MM.1S (cell line): ENCODE measurements around the gene ACAP1.
"Not testable (repeated sequence)": the region's sequence is repeated elsewhere in the genome, so short reads cannot be mapped to it uniquely, and the experiment has no call there.

Experiments used
- DNase-seq: peaks from one replicate; pipeline ENCODE4 v3.0.0-alpha.2; 2015
- H2AFZ ChIP-seq: fragments of 300-600 bp; sonication (generic); 2 replicates; pipeline ENCODE4 v1.6.0; 2016; ENCODE audit warnings: antibody characterized with exemption, low read length
- H3F3A ChIP-seq: fragments of 300-600 bp; sonication (generic); 2 replicates; pipeline ENCODE4 v1.6.1; 2016; ENCODE audit warnings: mild to moderate bottlenecking, antibody characterized with exemption, low read length, moderate library complexity, mixed read lengths; ENCODE audit not compliant: insufficient read depth
- H3K27ac ChIP-seq: fragments of 300-600 bp; sonication (generic); 2 replicates; pipeline ENCODE4 v1.5.1; 2016; ENCODE audit warnings: mild to moderate bottlenecking, low read length
- H3K27me3 ChIP-seq: fragments of 300-600 bp; sonication (generic); replicated peaks from 2 replicates; pipeline ENCODE4 v1.6.0; 2016; ENCODE audit warnings: low read length; ENCODE audit not compliant: insufficient read depth
- H3K36me3 ChIP-seq: fragments of 300-600 bp; sonication (generic); replicated peaks from 2 replicates; pipeline ENCODE4 v1.6.1; 2016; ENCODE audit warnings: mild to moderate bottlenecking, low read length, mixed read lengths; ENCODE audit not compliant: insufficient read depth
- H3K4me1 ChIP-seq: fragments of 300-600 bp; sonication (generic); 2 replicates; pipeline ENCODE4 v1.6.1; 2016; ENCODE audit warnings: low read length, mixed read lengths
- H3K4me2 ChIP-seq: fragments of 300-600 bp; sonication (generic); 2 replicates; pipeline ENCODE4 v1.6.0; 2016; ENCODE audit warnings: low read depth, low read length
- H3K4me3 ChIP-seq: fragments of 300-600 bp; sonication (generic); 2 replicates; pipeline ENCODE4 v1.5.1; 2016; ENCODE audit warnings: low read length, mixed read lengths
- H3K79me2 ChIP-seq: fragments of 300-600 bp; sonication (generic); 2 replicates; pipeline ENCODE4 v1.6.1; 2016; ENCODE audit warnings: mixed run types, low read length, mixed read lengths
- H3K9ac ChIP-seq: fragments of 300-600 bp; sonication (generic); 2 replicates; pipeline ENCODE4 v1.6.1; 2016; ENCODE audit warnings: low read length, mixed read lengths
- H3K9me2 ChIP-seq: fragments of 300-600 bp; sonication (generic); replicated peaks from 2 replicates; pipeline ENCODE4 v1.6.1; 2016; ENCODE audit warnings: mild to moderate bottlenecking, low read length, mixed read lengths; ENCODE audit not compliant: insufficient read depth
- H3K9me3 ChIP-seq: fragments of 300-600 bp; sonication (generic); replicated peaks from 2 replicates; pipeline ENCODE4 v1.6.1; 2016; ENCODE audit warnings: mild to moderate bottlenecking, low read length, mixed read lengths; ENCODE audit not compliant: insufficient read depth
- H4K20me1 ChIP-seq: fragments of 300-600 bp; sonication (generic); 2 replicates; pipeline ENCODE4 v1.6.1; 2016; ENCODE audit warnings: mild to moderate bottlenecking, low read length, moderate library complexity, mixed read lengths; ENCODE audit not compliant: insufficient read depth
- EZH2 ChIP-seq: fragments of 300-600 bp; sonication (generic); optimal IDR thresholded peaks from 2 replicates; pipeline ENCODE3; 2017; ENCODE audit warnings: low read depth, mild to moderate bottlenecking, antibody characterized with exemption, low read length, mixed read lengths
- EZH2phosphoT487 ChIP-seq: fragments of 300-600 bp; sonication (generic); IDR thresholded peaks from 2 replicates; pipeline ENCODE4 v1.6.1; 2018; ENCODE audit warnings: antibody characterized with exemption, low read length
- TF ChIP-seq, protein P1 (sequence below): fragments of 300-600 bp; sonication (generic); IDR thresholded peaks from 2 replicates; pipeline ENCODE4 v1.5.1; 2016; ENCODE audit warnings: antibody characterized with exemption, low read length, mixed read lengths

ACAP1 gene

DNA sequence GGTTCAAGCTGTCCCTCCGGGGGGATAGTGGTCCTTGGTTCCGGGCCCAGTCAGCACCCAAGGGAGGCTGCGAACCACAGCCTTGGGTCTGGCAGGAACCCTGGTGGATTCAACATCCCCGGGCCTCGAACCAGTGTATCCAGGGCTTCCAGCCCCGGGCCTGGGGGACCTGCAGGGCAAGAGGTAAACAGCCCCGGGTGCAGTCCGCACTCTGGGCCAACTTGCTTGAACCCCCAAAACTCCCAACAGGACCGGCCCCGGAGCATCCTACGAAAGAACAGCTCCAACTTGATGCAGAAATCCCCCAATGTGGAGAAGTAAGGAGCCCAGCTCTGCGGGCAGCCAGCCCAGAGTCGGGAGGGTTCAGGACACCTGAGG lies 5.7 kb upstream of the ACAP1 start:
- H3K27me3 ChIP-seq, result no peaks in the 10 kb centered on the region
- no peak for DNase-seq
- H3K9ac ChIP-seq, result peak overlapping the region; percentile 35; the same call in 1 of the 2 replicates
- no peak overlapping the region for H3K27ac ChIP-seq
- peaks cover 18% of the 10 kb centered on the region for H3K79me2 ChIP-seq
- no peaks in the 10 kb centered on the region for H4K20me1 ChIP-seq
- H3K4me3 ChIP-seq, result peak overlapping the region; percentile 98
- H2AFZ ChIP-seq, result peak overlapping the region; percentile 93
- peaks cover 19% of the 10 kb centered on the region for H3K4me1 ChIP-seq
- TF ChIP-seq EZH2 (no peak), EZH2phosphoT487 (no peak)
- TF ChIP-seq, protein P1, sequence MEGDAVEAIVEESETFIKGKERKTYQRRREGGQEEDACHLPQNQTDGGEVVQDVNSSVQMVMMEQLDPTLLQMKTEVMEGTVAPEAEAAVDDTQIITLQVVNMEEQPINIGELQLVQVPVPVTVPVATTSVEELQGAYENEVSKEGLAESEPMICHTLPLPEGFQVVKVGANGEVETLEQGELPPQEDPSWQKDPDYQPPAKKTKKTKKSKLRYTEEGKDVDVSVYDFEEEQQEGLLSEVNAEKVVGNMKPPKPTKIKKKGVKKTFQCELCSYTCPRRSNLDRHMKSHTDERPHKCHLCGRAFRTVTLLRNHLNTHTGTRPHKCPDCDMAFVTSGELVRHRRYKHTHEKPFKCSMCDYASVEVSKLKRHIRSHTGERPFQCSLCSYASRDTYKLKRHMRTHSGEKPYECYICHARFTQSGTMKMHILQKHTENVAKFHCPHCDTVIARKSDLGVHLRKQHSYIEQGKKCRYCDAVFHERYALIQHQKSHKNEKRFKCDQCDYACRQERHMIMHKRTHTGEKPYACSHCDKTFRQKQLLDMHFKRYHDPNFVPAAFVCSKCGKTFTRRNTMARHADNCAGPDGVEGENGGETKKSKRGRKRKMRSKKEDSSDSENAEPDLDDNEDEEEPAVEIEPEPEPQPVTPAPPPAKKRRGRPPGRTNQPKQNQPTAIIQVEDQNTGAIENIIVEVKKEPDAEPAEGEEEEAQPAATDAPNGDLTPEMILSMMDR, result no peak
- peaks cover 9% of the 10 kb centered on the region for H3F3A ChIP-seq
- no peaks in the 10 kb centered on the region for H3K36me3 ChIP-seq
- H3K4me2 ChIP-seq, result peak overlapping the region; percentile 82
- no peaks in the 10 kb centered on the region for H3K9me2 ChIP-seq
- no peaks in the 10 kb centered on the region for H3K9me3 ChIP-seq

DNA sequence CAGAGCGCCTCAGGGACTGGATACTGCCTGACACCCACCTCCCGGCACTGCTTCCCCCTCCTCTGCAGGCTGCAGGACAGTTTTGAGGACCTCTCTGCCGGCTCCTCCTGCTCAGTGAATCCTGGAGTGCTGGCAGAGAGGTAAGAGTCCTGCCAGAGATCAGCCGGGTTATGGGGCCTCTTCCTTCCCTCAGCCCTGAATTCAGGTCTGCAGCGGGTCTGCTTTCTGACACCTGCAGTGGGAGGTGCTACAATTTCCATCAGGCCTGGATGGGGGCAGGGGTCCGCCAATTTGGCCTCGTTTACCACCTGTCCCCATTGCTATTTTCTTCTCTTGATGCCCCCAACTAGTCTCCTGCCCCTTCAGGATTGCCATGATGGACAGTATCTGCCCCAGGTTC lies 4.2 kb upstream of the ACAP1 start:
- no peak overlapping the region for H3K4me3 ChIP-seq
- H3K9me2 ChIP-seq, result no peaks in the 10 kb centered on the region
- H3K79me2 ChIP-seq, result peaks cover 27% of the 10 kb centered on the region
- peak overlapping the region; percentile 38; the same call in 1 of the 2 replicates for H3K4me2 ChIP-seq
- H3K4me1 ChIP-seq, result peaks cover 22% of the 10 kb centered on the region
- peak overlapping the region; percentile 14; the same call in 1 of the 2 replicates for H2AFZ ChIP-seq
- no peaks in the 10 kb centered on the region for H3K9me3 ChIP-seq
- H4K20me1 ChIP-seq, result no peaks in the 10 kb centered on the region
- no peaks in the 10 kb centered on the region for H3K36me3 ChIP-seq
- H3F3A ChIP-seq, result peaks cover 9% of the 10 kb centered on the region
- H3K27ac ChIP-seq, result peak overlapping the region; percentile 19; the same call in 1 of the 2 replicates
- no peak for DNase-seq
- H3K27me3 ChIP-seq, result no peaks in the 10 kb centered on the region
- TF ChIP-seq EZH2phosphoT487 (no peak), EZH2 (no peak)
- no peak overlapping the region for H3K9ac ChIP-seq

DNA sequence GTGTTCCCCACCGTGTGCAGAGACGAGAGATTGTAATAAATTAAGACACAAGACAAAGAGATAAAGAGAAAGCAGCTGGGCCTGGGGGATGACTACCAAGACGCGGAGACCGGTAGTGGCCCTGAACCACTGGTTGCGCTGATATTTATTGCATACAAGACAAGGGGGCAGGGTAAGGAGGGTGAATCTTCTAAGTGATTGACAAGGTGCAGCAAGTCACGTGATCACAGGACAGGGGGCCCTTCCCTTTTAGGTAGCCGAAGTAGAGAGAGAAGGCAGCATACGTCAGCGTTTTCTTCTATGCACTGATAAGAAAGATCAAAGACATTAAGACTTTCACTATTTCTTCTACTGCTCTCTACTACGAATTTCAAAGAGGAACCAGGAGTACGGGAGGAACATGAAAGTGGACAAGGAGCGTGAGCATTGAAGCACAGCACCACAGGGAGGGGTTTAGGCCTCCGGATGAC lies 3.7 kb upstream of the ACAP1 start:
- not testable (repeated sequence) for H3K9ac ChIP-seq, H3K9me2 ChIP-seq, H3K9me3 ChIP-seq, H3K36me3 ChIP-seq, H3F3A ChIP-seq, H3K4me3 ChIP-seq, H3K27me3 ChIP-seq, H4K20me1 ChIP-seq
- Histone ChIP-seq H3K27ac (peak overlapping the region; percentile 19; the same call in 1 of the 2 replicates), H2AFZ (peak overlapping the region; percentile 14; the same call in 1 of the 2 replicates), H3K79me2 (peaks cover 27% of the 10 kb centered on the region), H3K4me1 (peaks cover 22% of the 10 kb centered on the region), H3K4me2 (peak overlapping the region; percentile 38; the same call in 1 of the 2 replicates)
- peak; percentile 59 for DNase-seq

DNA sequence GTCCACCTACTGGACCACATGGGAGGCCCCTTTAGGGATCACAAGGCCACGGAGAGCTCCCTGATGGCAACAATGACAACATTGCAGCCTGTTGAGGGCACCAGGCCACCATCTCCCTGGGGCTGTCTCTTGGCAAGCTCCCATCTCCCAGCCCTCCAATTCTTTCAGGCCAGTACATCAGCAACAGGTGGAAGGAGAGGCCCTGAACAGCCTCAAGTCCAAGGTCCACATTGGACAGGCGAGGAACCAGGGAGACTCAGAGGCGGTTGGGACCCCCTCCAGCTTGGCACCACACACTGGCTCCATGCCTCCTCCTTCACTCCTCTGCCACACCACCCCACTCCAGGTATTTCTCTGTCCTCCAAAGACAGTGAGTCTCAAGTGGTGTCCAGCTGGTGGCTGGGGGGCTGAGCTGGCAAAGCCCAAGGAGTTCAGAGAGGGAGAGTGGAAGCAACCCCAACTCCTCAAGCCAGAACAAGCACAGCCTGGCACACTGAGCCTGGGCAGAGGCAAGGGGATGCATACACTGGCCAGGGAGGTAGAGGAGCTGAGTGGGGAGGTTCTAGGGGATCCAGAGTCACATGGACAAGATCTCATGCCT lies 1.3 kb upstream of the ACAP1 start:
- Histone ChIP-seq H3K9me2 (no peaks in the 10 kb centered on the region), H4K20me1 (no peaks in the 10 kb centered on the region), H3K4me3 (no peak overlapping the region), H3K27ac (no peak overlapping the region), H3K36me3 (no peaks in the 10 kb centered on the region), H2AFZ (no peak overlapping the region), H3F3A (peaks cover 12% of the 10 kb centered on the region), H3K4me1 (peaks cover 16% of the 10 kb centered on the region), H3K9me3 (no peaks in the 10 kb centered on the region), H3K4me2 (no peak overlapping the region), H3K27me3 (no peaks in the 10 kb centered on the region), H3K9ac (no peak overlapping the region), H3K79me2 (peaks cover 24% of the 10 kb centered on the region)
- TF ChIP-seq EZH2phosphoT487, result no peak
- TF ChIP-seq, protein P1, result no peak
- TF ChIP-seq EZH2, result no peak
- no peak for DNase-seq

DNA sequence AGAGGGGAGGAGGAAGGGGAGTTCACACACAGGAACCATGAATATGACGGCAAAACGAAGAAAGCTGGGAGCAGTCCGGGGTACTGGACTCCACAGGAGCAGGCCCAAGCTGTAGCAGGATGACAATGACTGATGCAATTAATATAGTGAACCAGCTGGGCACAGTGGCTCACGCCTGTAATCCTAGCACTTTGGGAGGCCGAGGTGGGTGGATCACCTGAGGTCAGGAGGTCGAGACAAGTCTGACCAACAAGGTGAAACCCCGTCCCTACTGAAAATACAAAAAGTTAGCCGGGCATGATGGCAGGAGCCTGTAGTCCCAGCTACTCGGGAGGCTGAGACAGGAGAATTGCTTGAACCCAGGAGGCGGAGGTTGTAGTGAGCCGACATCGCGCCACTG lies 564 bp upstream of the ACAP1 start:
- H3K27ac ChIP-seq, DNase-seq, H3K9ac ChIP-seq, H3K4me3 ChIP-seq, H3K9me3 ChIP-seq, H3K27me3 ChIP-seq, H3K36me3 ChIP-seq, H3K9me2 ChIP-seq, H4K20me1 ChIP-seq, H2AFZ ChIP-seq: not testable (repeated sequence)
- Histone ChIP-seq H3K4me2 (peak overlapping the region; percentile 58; the same call in 1 of the 2 replicates), H3K79me2 (peaks cover 24% of the 10 kb centered on the region), H3F3A (peaks cover 12% of the 10 kb centered on the region), H3K4me1 (peaks cover 12% of the 10 kb centered on the region)

DNA sequence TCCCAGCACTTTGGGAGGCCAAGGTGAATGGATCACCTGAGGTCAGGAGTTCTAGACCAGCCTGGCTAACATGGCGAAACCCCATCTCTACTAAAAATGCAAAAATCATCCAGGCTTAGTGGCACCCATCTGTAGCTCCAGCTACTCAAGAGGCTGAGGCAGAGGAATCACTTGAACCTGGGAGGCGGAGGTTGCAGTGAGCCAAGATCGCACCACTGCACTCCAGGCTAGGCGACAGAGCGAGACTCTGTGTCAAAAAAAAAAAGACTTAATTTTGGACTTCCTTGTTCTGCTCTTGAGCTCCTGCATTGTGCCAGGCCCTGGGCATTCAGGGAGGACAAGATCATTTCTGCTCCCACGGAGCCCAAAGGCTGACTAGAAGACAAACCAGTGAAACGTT lies 1.3 kb downstream of the ACAP1 start:
- not testable (repeated sequence) for DNase-seq, H3K9ac ChIP-seq, H3K9me2 ChIP-seq, H4K20me1 ChIP-seq, H3K9me3 ChIP-seq, H2AFZ ChIP-seq, H3K4me1 ChIP-seq, H3F3A ChIP-seq, H3K36me3 ChIP-seq, H3K27me3 ChIP-seq, H3K27ac ChIP-seq
- Histone ChIP-seq H3K4me3 (peak overlapping the region; percentile 67; the same call in 1 of the 2 replicates), H3K4me2 (peak overlapping the region; percentile 58; the same call in 1 of the 2 replicates), H3K79me2 (peaks cover 24% of the 10 kb centered on the region)
